B cell (primary cell): ENCODE results near the gene MYH14. TPM values are rescaled to one million over a fixed set of nuclear protein-coding genes. Genes with fewer than 3 reads are reported as not detected.

ENCODE experiments used
- ATAC-seq: fragments of 200-7000 bp; cut with Tn5 transposase; one replicate; pipeline ENCODE4 v1.10.0; 2021; ENCODE audit warnings: low read depth, mild to moderate bottlenecking, moderate number of reproducible peaks, moderate library complexity
- CTCF ChIA-PET: fragments of 350-600 bp; sonication (Branson Sonifier 250); formaldehyde crosslinking; loops from one replicate; lab custom pipeline; 2021; ENCODE audit warnings: antibody characterized with exemption, inconsistent platforms; lab: Charles Lee
- POLR2A ChIA-PET: fragments of 350-600 bp; sonication (Branson Sonifier 250); formaldehyde crosslinking; loops from one replicate; lab custom pipeline; 2021; ENCODE audit warnings: antibody characterized with exemption; lab: Charles Lee
- DNase-seq: peaks from one replicate; pipeline ENCODE4 v3.0.0; 2013
- H2AFZ ChIP-seq: 2 replicates; pipeline ENCODE4 v1.6.1; 2012; ENCODE audit warnings: mild to moderate bottlenecking, low read depth, low read length; ENCODE audit not compliant: insufficient read depth, poor library complexity, severe bottlenecking
- H3K27ac ChIP-seq, 2 donors: 1 replicate in 1 of 2; 2 replicates in 1 of 2; pipeline ENCODE4 v1.5.1; 2012 to 2013; ENCODE audit warnings: low read length in 2 of 2, mild to moderate bottlenecking in 2 of 2, moderate library complexity in 1 of 2
- H3K27me3 ChIP-seq, 4 experiments: fragments of 200-600 bp in 1 of 4; sonication (generic) in 1 of 4; replicated peaks in 1 of 4; 1 replicate in 2 of 4; 2 replicates in 2 of 4; pipeline versions ENCODE4 v1.6.1 to v1.7.0; 2013 to 2016; ENCODE audit warnings: low read length in 3 of 4, mild to moderate bottlenecking in 2 of 4, mixed read lengths in 1 of 4, moderate library complexity in 1 of 4; ENCODE audit not compliant: insufficient read depth in 4 of 4, control insufficient read depth in 3 of 4; ENCODE audit errors: control extremely low read depth in 1 of 4
- H3K36me3 ChIP-seq, 2 experiments: replicated peaks in 1 of 2; 1 replicate in 1 of 2; 2 replicates in 1 of 2; pipeline versions ENCODE4 v1.6.1 to v1.7.1; 2013; ENCODE audit warnings: low read length in 1 of 2; ENCODE audit not compliant: insufficient read depth in 2 of 2, control insufficient read depth in 1 of 2; ENCODE audit errors: control extremely low read depth in 1 of 2, extremely low read depth in 1 of 2
- H3K4me1 ChIP-seq, 2 donors: fragments of 200-600 bp in 1 of 2; sonication (generic) in 1 of 2; 1 replicate in 1 of 2; 2 replicates in 1 of 2; pipeline versions ENCODE4 v1.5.1 to v1.6.1; 2013 to 2017; ENCODE audit warnings: low read length in 2 of 2; ENCODE audit not compliant: control insufficient read depth in 2 of 2, insufficient read depth in 2 of 2
- H3K4me2 ChIP-seq: replicated peaks from 2 replicates; pipeline ENCODE3; 2012; ENCODE audit warnings: mild to moderate bottlenecking, low read depth, low read length; ENCODE audit not compliant: poor library complexity, severe bottlenecking
- H3K4me3 ChIP-seq, 5 experiments: fragments of 200-600 bp in 1 of 5; sonication (generic) in 1 of 5; 1 replicate in 3 of 5; 2 replicates in 2 of 5; pipeline versions ENCODE4 v1.5.1 to v1.7.0; 2011 to 2016; ENCODE audit warnings: low read length in 4 of 5, mild to moderate bottlenecking in 4 of 5, low read depth in 2 of 5, control low read depth in 1 of 5, moderate library complexity in 1 of 5; ENCODE audit not compliant: insufficient read depth in 1 of 5; ENCODE audit errors: control extremely low read depth in 1 of 5, extremely low read depth in 1 of 5
- H3K79me2 ChIP-seq: fragments of 200-600 bp; sonication (generic); one replicate; pipeline ENCODE4 v1.6.0; 2016; ENCODE audit warnings: low read length; ENCODE audit not compliant: control insufficient read depth, insufficient read depth
- H3K9ac ChIP-seq: fragments of 200-600 bp; sonication (generic); 2 replicates; pipeline ENCODE4 v1.6.1; 2017; ENCODE audit warnings: mild to moderate bottlenecking, low read length, moderate library complexity
- H3K9me3 ChIP-seq, 3 donors: one replicate each; pipeline versions ENCODE4 v1.6.1 to v1.7.1; 2013; ENCODE audit warnings: low read length in 2 of 3; ENCODE audit not compliant: control insufficient read depth in 2 of 3, insufficient read depth in 1 of 3; ENCODE audit errors: control extremely low read depth in 1 of 3
- H4K20me1 ChIP-seq: 2 replicates; pipeline ENCODE4 v1.6.0; 2012; ENCODE audit warnings: mild to moderate bottlenecking, low read length; ENCODE audit not compliant: insufficient read depth, control insufficient read depth, poor library complexity, severe bottlenecking
- H3K27ac Mint-ChIP-seq: one replicate; pipeline ENCODE4 v1.8.0; 2021; ENCODE audit warnings: mixed read lengths
- H3K27me3 Mint-ChIP-seq: one replicate; pipeline ENCODE4 v1.8.0; 2021; ENCODE audit warnings: mixed read lengths
- H3K4me1 Mint-ChIP-seq: one replicate; pipeline ENCODE4 v1.8.0; 2021; ENCODE audit warnings: mixed read lengths
- H3K4me3 Mint-ChIP-seq: one replicate; pipeline ENCODE4 v1.8.0; 2021; ENCODE audit warnings: mixed read lengths
- H3K9me3 Mint-ChIP-seq: one replicate; pipeline ENCODE4 v1.8.0; 2022; ENCODE audit warnings: mixed read lengths; ENCODE audit not compliant: insufficient read depth
- EZH2 ChIP-seq: IDR thresholded peaks from 2 replicates; pipeline ENCODE4 v1.6.1; 2012; ENCODE audit warnings: borderline replicate concordance, low read depth, mild to moderate bottlenecking, moderate library complexity, low read length; ENCODE audit not compliant: insufficient read depth, poor library complexity, severe bottlenecking
- whole genome bisulfite sequencing: methylation state at CpG from one replicate; pipeline ENCODE4 v1.1.5; 2013; ENCODE audit warnings: missing lambda C conversion rate; ENCODE audit not compliant: insufficient coverage; 5-methylcytosine and 5-hydroxymethylcytosine counted together
- intact Hi-C: fragments of 100-400 bp; cut with micrococcal nuclease; formaldehyde crosslinking; loops from one replicate; pipeline ENCODE4 v1.10.0; 2022
- polyA plus RNA-seq: library from polyadenylated mRNA; depleted of rRNA; stranded (reverse); fragments of >200 nt; gene quantifications from 2 replicates; pipeline ENCODE4 v1.2.3, GENCODE V29; 2012
- total RNA-seq, 2 donors: library from RNA; stranded (reverse); fragments of 120-200 nt in 1 of 2; gene quantifications; 1 replicate in 1 of 2; 2 replicates in 1 of 2; pipeline versions ENCODE4 v1.2.3 to v1.2.4, GENCODE V29; 2013 to 2022
- TF ChIP-seq, protein P1 (sequence below): fragments of 200-600 bp; IDR thresholded peaks from one replicate; pipeline ENCODE4 v1.8.0; 2022; ENCODE audit warnings: antibody characterized with exemption, mild to moderate bottlenecking

The MYH14 gene
- total and polyA plus RNA-seq, 2 donors (not counting 1 experiment from before 2014, with no cell fraction given): not detected

DNA sequence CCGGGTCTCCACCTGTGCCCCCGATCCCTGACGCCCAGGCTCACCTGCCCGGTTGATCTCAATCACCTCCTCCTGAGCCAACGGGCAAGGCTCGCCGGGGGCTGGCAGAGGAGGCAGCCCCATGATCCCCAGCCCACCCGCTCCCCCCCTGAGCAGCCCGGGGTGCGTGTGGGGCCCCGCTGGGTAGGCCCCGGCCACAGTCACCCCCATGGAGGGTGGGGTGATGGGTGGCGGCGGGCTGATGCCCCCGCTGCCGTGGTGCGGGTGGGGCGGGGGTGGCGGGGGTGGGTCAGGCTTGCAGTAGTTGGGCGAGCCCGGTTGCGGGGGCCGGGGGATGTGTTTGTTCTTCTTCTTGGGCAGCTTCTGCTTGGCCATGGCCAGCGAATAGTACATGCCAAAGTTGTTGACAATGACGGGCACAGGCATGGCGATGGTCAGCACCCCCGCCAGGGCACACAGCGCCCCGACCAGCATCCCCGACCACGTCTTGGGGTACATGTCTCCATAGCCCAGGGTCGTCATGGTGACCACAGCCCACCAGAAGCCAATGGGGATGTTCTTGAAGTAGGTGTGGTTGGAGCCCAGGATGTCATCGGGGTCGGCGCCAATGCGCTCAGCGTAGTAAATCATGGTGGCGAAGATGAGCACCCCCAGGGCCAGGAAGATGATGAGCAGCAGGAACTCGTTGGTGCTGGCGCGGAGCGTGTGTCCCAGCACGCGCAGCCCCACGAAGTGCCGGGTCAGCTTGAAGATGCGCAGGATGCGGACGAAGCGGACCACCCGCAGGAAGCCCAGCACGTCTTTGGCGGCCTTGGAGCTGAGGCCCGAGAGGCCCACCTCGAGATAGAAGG, 119.7 kb downstream of the MYH14 start:
- Histone ChIP-seq H2AFZ (no peak overlapping the region), H3K27me3 (peaks cover 0 to 9% (median 2%) of the 10 kb centered on the region in 4 experiments), H4K20me1 (peaks cover 41% of the 10 kb centered on the region), H3K9ac (no peak overlapping the region), H3K4me1 (peaks cover 23 to 28% of the 10 kb centered on the region in 2 donors), H3K4me3 (no peak overlapping the region), H3K4me2 (no peak overlapping the region), H3K36me3 (peaks cover 0 to 3% of the 10 kb centered on the region in 2 experiments), H3K9me3 (peaks cover 0 to 21% (median 0%) of the 10 kb centered on the region in 3 donors), H3K79me2 (peaks cover 14% of the 10 kb centered on the region), H3K27ac (no peak overlapping the region)
- 97% methylated on average over 50 of the region's 55 CpGs for WGBS
- Mint-ChIP-seq H3K27me3 (peaks cover 12% of the 10 kb centered on the region), H3K4me1 (peaks cover 30% of the 10 kb centered on the region), H3K9me3 (no peaks in the 10 kb centered on the region), H3K27ac (no peak overlapping the region), H3K4me3 (no peak overlapping the region)
- POLR2A ChIA-PET: no interaction called here
- CTCF ChIA-PET: no interaction called here
- intact Hi-C loops: no loop called here
- TF ChIP-seq EZH2: no peak
- TF ChIP-seq, protein P1, sequence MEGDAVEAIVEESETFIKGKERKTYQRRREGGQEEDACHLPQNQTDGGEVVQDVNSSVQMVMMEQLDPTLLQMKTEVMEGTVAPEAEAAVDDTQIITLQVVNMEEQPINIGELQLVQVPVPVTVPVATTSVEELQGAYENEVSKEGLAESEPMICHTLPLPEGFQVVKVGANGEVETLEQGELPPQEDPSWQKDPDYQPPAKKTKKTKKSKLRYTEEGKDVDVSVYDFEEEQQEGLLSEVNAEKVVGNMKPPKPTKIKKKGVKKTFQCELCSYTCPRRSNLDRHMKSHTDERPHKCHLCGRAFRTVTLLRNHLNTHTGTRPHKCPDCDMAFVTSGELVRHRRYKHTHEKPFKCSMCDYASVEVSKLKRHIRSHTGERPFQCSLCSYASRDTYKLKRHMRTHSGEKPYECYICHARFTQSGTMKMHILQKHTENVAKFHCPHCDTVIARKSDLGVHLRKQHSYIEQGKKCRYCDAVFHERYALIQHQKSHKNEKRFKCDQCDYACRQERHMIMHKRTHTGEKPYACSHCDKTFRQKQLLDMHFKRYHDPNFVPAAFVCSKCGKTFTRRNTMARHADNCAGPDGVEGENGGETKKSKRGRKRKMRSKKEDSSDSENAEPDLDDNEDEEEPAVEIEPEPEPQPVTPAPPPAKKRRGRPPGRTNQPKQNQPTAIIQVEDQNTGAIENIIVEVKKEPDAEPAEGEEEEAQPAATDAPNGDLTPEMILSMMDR: no peak
- ATAC-seq (no peak), DNase-seq (no peak)

DNA sequence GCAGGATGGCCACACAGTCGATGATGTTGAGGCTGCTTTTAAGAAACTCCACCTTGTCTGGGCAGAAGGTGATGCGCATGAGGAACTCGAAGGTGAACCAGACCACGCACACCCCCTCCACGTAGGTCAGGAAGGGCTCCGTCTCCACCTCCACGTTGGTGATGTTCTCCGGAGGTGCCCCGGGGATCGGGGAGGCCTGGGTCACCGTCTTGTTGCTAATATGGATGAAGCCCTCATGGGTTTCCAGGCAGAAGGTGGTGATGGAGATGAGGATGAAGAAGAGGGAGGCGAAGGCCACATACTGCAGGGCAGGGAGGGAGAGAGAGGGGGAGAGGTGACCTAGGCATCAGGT, 120.3 kb downstream of the MYH14 start:
- intact Hi-C loops: loop anchor here (2.0 kb wide), 1 partner anchor 33 kb away; no protein-coding TSS in a partner anchor
- DNase-seq (no peak), ATAC-seq (no peak)
- H3K27me3 ChIP-seq: peaks cover 0 to 9% (median 2%) of the 10 kb centered on the region in 4 experiments
- peaks cover 12% of the 10 kb centered on the region for H3K27me3 Mint-ChIP-seq
- peaks cover 30% of the 10 kb centered on the region for H3K4me1 Mint-ChIP-seq
- no peak overlapping the region for H2AFZ ChIP-seq
- ChIA-PET CTCF (no interaction called here), POLR2A (no interaction called here)
- TF ChIP-seq, protein P1: no peak
- no peak for TF ChIP-seq EZH2
- no peak overlapping the region for H3K27ac Mint-ChIP-seq
- no peak overlapping the region for H3K4me2 ChIP-seq
- peaks cover 41% of the 10 kb centered on the region for H4K20me1 ChIP-seq
- no peaks in the 10 kb centered on the region for H3K9me3 Mint-ChIP-seq
- 93% methylated on average over 4 of the region's 12 CpGs for WGBS
- H3K27ac ChIP-seq: no peak overlapping the region
- peaks cover 14% of the 10 kb centered on the region for H3K79me2 ChIP-seq
- no peak overlapping the region for H3K4me3 Mint-ChIP-seq
- peaks cover 0 to 24% (median 0%) of the 10 kb centered on the region in 3 donors for H3K9me3 ChIP-seq
- no peak overlapping the region for H3K9ac ChIP-seq
- peaks cover 23 to 31% of the 10 kb centered on the region in 2 donors for H3K4me1 ChIP-seq
- H3K36me3 ChIP-seq: peaks cover 0 to 3% of the 10 kb centered on the region in 2 experiments
- H3K4me3 ChIP-seq: no peak overlapping the region
